ENCODE measurements around the gene WDR91.

The WDR91 gene

GRCh38 chr7:135166338-135166990 lies 44.9 kb downstream of the WDR91 start:
- H3K9me2 ChIP-seq (ENCODE audit: low read depth, low read length), result no peaks in the 10 kb centered on the region
- H3K36me3 ChIP-seq (ENCODE audit: insufficient read depth, low read length), result peaks cover 74% of the 10 kb centered on the region

GRCh38 chr7:135165862-135166261 lies 45.5 kb downstream of the WDR91 start:
- H2AFZ ChIP-seq (ENCODE audit: low read length), result no peak overlapping the region
- no peak overlapping the region for H3K4me3 ChIP-seq (ENCODE audit: low read depth, low read length, poor library complexity, severe bottlenecking)
- H3K4me2 ChIP-seq (ENCODE audit: low read length), result no peak overlapping the region
- no peaks in the 10 kb centered on the region for H3F3A ChIP-seq (ENCODE audit: insufficient read depth, low read length)
- H3K4me1 ChIP-seq (ENCODE audit: insufficient read depth, low read length, severe bottlenecking), result peaks cover 27% of the 10 kb centered on the region
- H3K27me3 ChIP-seq (ENCODE audit: insufficient read depth, low read length), result no peaks in the 10 kb centered on the region
- H3K9ac ChIP-seq (ENCODE audit: low read length), result no peak overlapping the region
- TF ChIP-seq EZH2 (IDR thresholded peaks at IDR 0.05; ENCODE audit: borderline replicate concordance, low read length) (no peak), CTCF (IDR thresholded peaks at IDR 0.05; ENCODE audit: low read length) (no peak)
- H3K36me3 ChIP-seq (ENCODE audit: insufficient read depth, low read length), result peaks cover 76% of the 10 kb centered on the region
- no peak overlapping the region for H3K27ac ChIP-seq (ENCODE audit: low read depth, low read length, poor library complexity, severe bottlenecking)
- no peaks in the 10 kb centered on the region for H4K20me1 ChIP-seq (ENCODE audit: insufficient read depth, low read length)
- H3K9me2 ChIP-seq (ENCODE audit: low read depth, low read length), result no peaks in the 10 kb centered on the region
- H3K79me2 ChIP-seq (ENCODE audit: insufficient read depth, low read length), result no peaks in the 10 kb centered on the region
- H3K9me3 ChIP-seq (ENCODE audit: low read length), result peaks cover 8% of the 10 kb centered on the region; the same call in 1 of the 2 replicates

More at GRCh38 chr7:135166338-135166990, 44.9 kb downstream of the WDR91 start:
- no peak overlapping the region for H3K4me3 ChIP-seq (ENCODE audit: low read depth, low read length, poor library complexity, severe bottlenecking)
- H2AFZ ChIP-seq (ENCODE audit: low read length), result no peak overlapping the region
- no peaks in the 10 kb centered on the region for H3K27me3 ChIP-seq (ENCODE audit: insufficient read depth, low read length)
- H3F3A ChIP-seq (ENCODE audit: insufficient read depth, low read length), result no peaks in the 10 kb centered on the region
- no peak overlapping the region for H3K4me2 ChIP-seq (ENCODE audit: low read length)
- no peaks in the 10 kb centered on the region for H3K79me2 ChIP-seq (ENCODE audit: insufficient read depth, low read length)
- H4K20me1 ChIP-seq (ENCODE audit: insufficient read depth, low read length), result no peaks in the 10 kb centered on the region
- peaks cover 8% of the 10 kb centered on the region; the same call in 1 of the 2 replicates for H3K9me3 ChIP-seq (ENCODE audit: low read length)
- H3K27ac ChIP-seq (ENCODE audit: low read depth, low read length, poor library complexity, severe bottlenecking), result no peak overlapping the region
- peaks cover 27% of the 10 kb centered on the region for H3K4me1 ChIP-seq (ENCODE audit: insufficient read depth, low read length, severe bottlenecking)
- no peak for TF ChIP-seq CTCF (IDR thresholded peaks at IDR 0.05; ENCODE audit: low read length)
- no peak for TF ChIP-seq EZH2 (IDR thresholded peaks at IDR 0.05; ENCODE audit: borderline replicate concordance, low read length)
- H3K9ac ChIP-seq (ENCODE audit: low read length), result no peak overlapping the region

GRCh38 chr7:135164357-135165061 lies 46.8 kb downstream of the WDR91 start:
- Histone ChIP-seq H3K36me3 (ENCODE audit: insufficient read depth, low read length) (peaks cover 76% of the 10 kb centered on the region), H3K4me1 (ENCODE audit: insufficient read depth, low read length, severe bottlenecking) (peaks cover 36% of the 10 kb centered on the region), H3K4me3 (ENCODE audit: low read depth, low read length, poor library complexity, severe bottlenecking) (no peak overlapping the region), H3K9me2 (ENCODE audit: low read depth, low read length) (no peaks in the 10 kb centered on the region), H3K27ac (ENCODE audit: low read depth, low read length, poor library complexity, severe bottlenecking) (no peak overlapping the region), H3K27me3 (ENCODE audit: insufficient read depth, low read length) (no peaks in the 10 kb centered on the region), H2AFZ (ENCODE audit: low read length) (no peak overlapping the region), H3K79me2 (ENCODE audit: insufficient read depth, low read length) (no peaks in the 10 kb centered on the region), H3K9me3 (ENCODE audit: low read length) (peaks cover 8% of the 10 kb centered on the region; the same call in 1 of the 2 replicates), H3K4me2 (ENCODE audit: low read length) (no peak overlapping the region), H3K9ac (ENCODE audit: low read length) (no peak overlapping the region), H4K20me1 (ENCODE audit: insufficient read depth, low read length) (no peaks in the 10 kb centered on the region), H3F3A (ENCODE audit: insufficient read depth, low read length) (no peaks in the 10 kb centered on the region)
- TF ChIP-seq CTCF (IDR thresholded peaks at IDR 0.05; ENCODE audit: low read length), result no peak
- TF ChIP-seq EZH2 (IDR thresholded peaks at IDR 0.05; ENCODE audit: borderline replicate concordance, low read length), result no peak

Data from OCI-LY1 (cell line).